Gastrocnemius medialis (tissue), 4 donors: Measurements from ENCODE around the gene CPN2.

Source experiments
- POLR2A ChIP-seq, 2 donors: fragments of 450-650 bp; IDR thresholded peaks; one replicate each; pipeline ENCODE4 v1.6.1; 2017; ENCODE audit warnings: antibody characterized with exemption in 2 of 2, mild to moderate bottlenecking in 2 of 2, moderate library complexity in 2 of 2
- TF ChIP-seq, protein P1 (sequence below), 5 experiments: fragments of 450-650 bp in 3 of 5; fragments of 200-600 bp in 2 of 5; sonication (generic) in 2 of 5; IDR thresholded peaks in 4 of 5; conservative IDR thresholded peaks in 1 of 5; 1 replicate in 4 of 5; 2 replicates in 1 of 5; pipeline ENCODE4 v1.5.1; 2016 to 2019; ENCODE audit warnings: antibody characterized with exemption in 5 of 5, mild to moderate bottlenecking in 3 of 5, moderate library complexity in 3 of 5

DNA sequence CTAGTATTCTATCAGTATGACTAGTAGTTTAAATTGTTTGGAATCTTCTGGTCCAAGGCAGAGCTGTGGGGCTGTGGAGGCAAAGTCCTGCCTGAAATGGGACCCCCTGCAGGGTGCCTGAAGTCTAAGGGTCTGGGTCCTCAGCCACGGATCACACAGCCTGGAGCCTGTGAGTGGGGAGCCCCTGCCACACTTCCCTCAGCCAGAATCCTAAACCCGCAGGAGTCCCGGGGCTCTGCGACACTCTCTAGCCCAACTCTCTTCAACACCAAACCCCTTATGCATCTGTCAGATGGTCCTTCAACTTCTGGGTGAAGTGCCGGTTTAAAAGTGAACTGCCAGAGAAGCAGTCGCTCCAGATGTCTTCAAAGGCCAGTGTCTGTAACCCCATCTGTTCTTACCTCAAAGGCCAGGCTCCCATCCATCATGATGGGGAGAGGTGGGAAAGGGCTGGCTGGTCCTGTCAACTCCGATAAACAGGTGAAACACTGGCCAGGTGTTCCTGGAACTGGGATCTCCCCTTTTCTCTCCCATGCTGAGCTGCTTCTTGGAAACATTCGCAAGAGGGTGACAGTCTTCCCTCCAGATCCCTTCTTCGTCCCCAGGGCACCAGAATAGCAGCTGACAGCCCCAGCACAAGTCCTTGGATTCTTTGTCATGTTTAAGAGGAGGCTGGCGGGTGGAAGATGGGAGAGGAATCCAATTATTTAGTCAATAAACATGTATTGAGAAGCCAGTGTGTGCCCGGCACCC, 45.6 kb downstream of the CPN2 start:
- TF ChIP-seq, protein P1, sequence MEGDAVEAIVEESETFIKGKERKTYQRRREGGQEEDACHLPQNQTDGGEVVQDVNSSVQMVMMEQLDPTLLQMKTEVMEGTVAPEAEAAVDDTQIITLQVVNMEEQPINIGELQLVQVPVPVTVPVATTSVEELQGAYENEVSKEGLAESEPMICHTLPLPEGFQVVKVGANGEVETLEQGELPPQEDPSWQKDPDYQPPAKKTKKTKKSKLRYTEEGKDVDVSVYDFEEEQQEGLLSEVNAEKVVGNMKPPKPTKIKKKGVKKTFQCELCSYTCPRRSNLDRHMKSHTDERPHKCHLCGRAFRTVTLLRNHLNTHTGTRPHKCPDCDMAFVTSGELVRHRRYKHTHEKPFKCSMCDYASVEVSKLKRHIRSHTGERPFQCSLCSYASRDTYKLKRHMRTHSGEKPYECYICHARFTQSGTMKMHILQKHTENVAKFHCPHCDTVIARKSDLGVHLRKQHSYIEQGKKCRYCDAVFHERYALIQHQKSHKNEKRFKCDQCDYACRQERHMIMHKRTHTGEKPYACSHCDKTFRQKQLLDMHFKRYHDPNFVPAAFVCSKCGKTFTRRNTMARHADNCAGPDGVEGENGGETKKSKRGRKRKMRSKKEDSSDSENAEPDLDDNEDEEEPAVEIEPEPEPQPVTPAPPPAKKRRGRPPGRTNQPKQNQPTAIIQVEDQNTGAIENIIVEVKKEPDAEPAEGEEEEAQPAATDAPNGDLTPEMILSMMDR (IDR thresholded peaks at IDR 0.05 in 4 of 5, conservative IDR thresholded peaks at IDR 0.05 in 1 of 5): no peak
- TF ChIP-seq POLR2A (IDR thresholded peaks at IDR 0.05): no peak
